HG03571 (cell line): ENCODE results near the gene SDHB.
"Not testable (repeated sequence)": the region's sequence is repeated elsewhere in the genome, so short reads cannot be mapped to it uniquely, and the experiment has no call there.

Experiments
- ATAC-seq: cut with Tn5 transposase; IDR thresholded peaks from one replicate; pipeline ENCODE4 v1.9.1; 2021; ENCODE audit not compliant: unreplicated experiment

SDHB gene

DNA sequence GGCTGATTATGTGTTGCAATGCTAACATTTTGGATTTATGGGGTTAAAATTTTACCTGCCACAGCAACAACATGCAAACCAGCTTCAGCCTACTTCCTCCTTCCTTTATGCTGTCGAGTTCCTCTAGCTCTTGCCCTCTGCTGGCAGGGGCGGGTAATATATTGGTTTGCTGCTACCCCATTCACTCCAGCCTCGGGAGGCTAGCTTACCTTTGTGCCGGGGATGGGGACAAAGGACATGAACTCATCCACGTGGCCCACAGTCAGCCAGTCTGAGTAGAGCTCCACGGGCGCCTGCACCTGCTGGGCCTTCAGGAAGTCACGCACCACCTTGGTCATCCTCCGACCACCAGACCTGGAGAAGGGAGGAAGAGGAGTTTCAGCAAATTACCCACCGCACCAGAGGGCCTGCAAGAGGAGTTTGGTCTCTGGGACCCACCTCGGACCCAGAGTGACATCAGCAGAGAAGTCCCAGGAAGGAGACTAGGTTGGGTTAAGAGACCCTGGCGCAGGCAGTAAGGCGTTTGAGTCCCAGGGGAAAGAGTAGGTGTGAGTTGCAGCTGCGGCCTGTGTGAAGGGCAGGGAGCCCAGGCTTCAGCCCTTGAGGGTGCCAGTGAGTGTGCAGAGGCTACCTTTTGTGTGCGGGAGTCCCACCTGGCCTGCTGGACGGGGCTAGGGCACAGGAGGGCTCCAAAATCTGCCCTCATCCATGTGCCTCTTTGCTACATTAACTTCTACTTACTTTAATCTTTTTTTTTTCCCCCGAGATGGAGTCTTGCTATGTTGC is 21.8 kb upstream of the SDHB start:
- ATAC-seq: no peak

DNA sequence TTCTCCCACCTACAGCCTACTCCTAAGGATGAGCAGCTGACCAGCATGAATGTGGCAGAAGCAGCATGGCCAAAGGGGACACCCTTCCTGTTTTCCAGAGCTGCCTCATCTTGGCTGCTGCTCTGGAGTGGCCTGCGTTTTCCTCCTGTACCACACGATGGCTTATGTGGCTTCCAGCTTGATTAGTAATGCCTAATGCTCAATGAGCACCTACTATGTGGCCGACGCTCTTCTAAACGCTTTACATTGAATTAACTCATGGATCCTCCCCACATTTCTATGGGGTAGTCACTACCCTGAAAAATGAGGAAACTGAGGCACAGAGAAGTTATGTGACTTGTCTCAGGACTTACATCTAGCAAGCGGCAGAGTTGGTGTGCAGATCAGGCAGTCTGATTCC is 18.0 kb upstream of the SDHB start:
- ATAC-seq: no peak

DNA sequence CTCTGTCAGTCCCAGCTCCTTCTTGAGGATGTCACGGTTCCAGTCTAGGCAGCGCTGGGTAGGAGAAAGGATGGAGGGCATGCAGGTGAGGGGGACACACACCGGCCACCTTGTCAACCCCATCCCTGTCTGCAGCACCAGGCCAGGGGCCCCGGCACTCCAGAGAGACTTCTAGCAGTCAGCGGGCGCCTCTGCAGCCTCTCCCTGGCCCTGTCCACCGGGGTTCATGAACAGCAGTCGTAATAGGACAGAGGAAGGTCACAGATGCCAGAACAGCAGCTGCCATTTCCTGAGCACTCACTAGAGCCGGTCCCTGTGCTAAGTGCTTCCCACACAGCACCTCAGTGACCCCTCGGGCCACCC is 16.3 kb upstream of the SDHB start:
- no peak for ATAC-seq

DNA sequence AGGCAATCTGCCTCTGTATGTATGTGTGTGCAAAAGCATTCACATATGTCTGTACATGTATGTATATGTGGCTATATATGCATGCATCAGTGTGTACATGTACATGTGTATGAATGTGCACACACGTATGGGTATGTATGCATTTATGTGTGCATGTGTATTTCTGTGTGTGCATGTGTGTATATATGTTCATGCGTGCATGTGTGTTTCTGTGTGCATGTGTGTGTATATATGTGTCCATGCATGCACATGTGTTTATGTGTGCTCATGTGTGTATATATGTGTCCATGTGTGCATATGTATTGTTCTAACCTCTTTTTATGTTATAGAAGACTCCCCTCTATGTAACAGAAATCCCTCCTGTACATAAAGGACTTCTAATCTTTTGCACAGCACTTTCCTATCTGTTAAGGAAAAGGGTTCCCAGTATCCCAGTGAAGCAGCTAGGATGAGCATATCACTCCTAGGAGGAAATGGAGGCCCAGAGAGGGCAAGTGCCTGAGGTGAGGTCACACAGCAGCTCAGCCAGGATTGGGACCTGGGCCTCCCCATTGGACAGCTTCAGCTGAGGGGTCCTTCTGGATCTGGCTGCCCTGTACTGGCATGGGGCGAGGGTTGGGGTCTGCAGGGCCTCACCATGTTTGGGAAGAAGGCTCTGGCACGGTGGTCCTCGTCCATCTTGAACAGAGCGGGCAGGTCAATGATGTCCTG is 15.8 kb upstream of the SDHB start:
- no peak for ATAC-seq

DNA sequence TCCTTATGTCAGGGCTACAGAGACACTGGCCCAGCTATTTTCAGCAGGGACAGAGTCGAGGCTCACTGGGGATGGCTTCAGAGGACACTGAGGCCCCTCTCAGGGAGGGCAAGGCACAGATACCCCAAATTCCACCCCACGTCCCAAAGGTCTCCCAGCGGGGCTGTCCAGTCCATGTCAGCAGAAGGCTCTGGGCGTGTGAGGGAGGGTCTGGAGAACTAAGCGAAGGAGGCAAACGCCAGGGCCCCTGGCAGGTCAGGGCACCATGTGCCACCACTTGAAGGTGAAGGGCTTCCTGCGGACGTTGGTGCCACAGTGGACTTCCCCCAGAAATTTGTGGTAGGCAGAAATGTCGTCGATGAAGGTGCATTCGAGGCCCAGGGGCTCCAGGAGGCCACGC is 15.0 kb upstream of the SDHB start:
- no peak for ATAC-seq

DNA sequence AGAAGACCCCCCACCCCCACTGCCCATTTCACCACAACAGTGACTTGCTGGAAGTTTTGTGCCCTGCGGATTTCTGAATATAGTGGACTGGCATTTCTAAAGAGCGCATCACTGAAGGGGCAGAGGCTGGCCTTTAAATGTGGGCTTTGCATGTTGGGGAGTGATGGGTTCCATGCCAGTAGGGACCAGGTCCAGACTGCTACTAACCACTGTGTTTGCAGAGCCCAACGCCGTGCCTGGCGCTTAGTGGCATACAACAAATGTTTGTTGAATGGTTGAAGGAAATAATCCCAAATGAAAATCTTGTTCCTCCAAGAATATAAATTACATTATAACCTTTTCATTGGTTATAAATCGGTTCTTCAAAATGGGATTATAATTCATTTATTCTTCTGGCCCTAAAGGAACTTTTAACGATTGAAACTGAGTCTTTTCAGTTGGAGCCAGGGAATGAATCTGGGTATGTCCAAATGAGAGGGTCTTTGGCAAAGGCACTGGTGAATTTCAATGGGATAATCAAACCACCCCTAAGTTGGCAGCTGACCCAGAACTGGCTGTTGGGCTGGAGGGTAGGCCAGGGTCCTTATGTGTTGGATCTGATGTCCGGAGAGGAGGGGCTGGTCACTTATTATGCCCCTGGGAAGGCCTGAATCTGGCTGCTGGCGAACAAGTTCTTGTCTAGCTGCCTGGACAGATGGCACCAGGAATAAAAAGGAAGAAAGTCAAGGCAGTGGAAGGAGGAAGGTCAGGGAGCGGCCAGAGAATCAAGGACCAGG is 13.8 kb upstream of the SDHB start:
- ATAC-seq: no peak

DNA sequence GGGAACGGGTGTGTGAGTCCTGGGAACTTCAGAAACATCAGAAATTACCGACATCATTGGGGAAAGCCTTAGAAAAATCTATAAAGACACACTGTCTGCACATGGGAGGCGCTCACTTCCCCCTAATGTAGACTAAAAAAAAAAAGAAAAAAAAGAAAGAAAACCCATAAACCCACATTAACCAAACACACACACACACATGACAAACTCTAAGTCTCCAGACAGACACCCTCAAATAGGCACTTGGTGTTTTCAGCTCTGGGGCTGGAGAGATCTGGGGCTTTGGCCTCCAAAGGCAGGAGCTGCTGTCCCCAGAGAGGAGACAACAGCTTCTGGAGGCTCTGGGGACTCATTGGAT is 13.2 kb upstream of the SDHB start:
- ATAC-seq: no peak

DNA sequence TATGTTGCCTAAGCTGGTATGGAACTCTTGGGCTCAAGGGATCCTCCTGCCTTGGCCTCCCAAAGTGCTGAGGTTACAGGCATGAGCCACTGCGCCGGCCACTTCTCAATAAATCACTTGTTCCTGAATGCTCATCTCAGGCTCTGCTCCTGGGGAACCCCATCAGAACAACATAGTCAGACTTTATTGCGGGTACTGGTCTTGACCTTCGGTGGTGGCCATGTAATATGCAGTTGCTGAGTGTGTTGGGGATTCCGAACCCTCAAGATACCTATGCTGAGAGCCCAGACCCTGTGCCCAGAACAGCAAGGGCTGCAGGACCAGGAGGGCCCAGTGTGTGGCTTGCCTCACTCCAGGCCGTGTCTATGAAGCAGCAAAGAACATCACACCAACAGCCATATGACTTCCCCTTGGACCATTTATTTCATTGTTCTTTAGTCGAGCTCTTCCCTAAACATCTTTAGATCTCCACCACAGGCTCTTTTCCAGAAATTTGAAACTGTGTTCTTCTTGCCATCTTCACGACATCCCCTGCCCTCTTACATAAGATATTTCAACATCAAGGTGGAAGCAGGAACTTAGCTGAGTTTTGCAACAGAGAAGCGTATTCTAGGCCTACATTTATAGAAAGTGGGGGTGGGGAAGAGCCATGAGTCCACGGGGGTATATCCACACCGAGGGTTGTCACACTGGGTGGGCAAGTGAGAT is 12.7 kb upstream of the SDHB start:
- no peak for ATAC-seq

DNA sequence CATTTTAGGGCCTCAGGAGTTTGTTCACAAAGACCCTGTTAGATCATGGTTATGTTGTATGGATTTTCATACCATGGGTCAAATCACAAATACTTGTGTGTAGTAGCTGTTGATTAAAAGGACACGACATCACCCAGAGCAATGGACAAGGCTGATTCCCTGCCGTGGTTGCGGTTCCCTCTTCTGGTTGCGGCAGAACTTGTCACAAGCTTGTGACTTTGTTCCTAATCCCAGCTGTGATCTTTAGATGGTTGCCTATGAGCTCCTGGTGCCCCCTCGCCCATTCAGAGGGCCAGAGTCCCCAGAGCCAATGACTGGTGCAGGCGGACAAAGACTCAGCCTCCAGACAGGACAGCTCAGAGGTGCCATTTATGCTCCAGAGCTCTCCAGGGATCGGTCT is 11.8 kb upstream of the SDHB start:
- no peak for ATAC-seq

DNA sequence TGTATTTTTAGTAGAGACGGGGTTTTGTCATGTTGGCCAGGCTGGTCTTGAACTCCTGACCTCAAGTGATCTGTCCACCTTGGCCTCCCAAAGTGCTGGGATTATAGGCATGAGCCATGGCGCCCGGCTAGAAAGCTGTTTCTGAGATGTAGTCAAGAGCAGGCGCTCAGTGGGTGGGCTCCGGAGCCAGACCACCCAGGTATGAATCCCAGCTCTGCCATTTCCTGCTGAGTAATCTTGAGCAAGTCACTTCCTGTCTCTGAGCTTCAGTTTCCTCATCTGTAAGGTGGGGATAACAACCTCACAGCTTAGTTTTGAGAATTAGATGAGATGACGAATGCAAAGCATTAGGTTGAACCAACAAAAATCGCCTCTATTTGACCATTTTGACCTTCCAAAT is 8.9 kb upstream of the SDHB start:
- ATAC-seq: not testable (repeated sequence)

DNA sequence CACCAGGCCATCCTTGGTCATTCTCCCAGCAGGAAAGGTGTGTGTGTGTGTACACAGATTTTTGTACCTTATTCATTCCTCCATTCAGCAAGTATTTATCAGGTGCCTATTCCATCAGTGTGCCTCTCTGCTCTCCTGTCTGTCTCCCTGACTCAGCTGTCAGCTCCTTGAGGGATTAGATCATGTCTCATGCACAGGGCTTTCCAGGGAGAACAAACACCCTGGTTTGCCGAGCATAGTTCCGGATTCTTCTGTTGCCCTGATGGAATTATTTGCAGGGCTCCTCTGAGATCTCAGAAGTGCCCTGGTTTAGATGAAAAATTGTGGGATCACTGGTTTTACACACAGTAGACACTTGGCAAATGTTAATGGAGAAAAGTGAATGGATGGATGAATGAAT is 8.1 kb upstream of the SDHB start:
- ATAC-seq: no peak

DNA sequence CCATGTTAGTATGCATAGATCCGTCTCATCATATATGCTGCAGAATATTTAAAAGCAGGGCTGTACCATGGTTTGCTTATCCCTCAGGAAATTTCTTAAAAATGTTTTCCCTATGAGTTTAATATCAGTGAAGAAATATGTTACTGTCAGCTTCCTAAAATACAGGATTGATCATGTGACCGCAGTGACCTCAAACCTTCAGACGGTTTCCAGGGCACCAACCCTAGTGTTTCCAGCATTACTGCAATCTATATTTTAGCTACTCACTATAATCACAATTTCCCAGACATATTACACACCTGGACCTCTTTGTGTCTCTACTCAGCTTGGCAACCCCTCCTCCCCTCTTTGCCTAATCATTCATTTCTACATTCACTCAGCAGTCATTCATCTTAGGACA is 7.7 kb upstream of the SDHB start:
- no peak for ATAC-seq

DNA sequence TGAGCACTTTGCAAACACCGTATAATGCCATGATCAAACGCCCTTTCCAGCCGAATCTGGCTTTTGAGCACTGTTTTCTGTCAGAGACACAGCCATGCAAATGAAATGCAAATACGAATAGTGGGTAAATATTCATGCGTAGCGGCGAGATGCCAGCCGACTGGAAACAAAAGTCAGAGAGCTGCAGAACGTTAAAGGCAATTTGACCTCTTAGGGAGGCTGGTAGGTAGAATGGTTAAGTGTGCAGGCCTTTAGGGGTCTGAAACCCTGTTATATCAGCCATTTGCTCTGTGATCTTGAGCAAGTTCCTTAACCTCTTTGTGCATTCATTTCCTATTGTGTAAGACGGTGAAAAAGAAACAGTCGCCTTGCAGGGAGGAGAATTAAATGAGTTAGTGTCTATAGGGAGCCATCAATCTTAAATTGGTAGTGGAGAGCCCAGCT is 6.5 kb upstream of the SDHB start:
- no peak for ATAC-seq

DNA sequence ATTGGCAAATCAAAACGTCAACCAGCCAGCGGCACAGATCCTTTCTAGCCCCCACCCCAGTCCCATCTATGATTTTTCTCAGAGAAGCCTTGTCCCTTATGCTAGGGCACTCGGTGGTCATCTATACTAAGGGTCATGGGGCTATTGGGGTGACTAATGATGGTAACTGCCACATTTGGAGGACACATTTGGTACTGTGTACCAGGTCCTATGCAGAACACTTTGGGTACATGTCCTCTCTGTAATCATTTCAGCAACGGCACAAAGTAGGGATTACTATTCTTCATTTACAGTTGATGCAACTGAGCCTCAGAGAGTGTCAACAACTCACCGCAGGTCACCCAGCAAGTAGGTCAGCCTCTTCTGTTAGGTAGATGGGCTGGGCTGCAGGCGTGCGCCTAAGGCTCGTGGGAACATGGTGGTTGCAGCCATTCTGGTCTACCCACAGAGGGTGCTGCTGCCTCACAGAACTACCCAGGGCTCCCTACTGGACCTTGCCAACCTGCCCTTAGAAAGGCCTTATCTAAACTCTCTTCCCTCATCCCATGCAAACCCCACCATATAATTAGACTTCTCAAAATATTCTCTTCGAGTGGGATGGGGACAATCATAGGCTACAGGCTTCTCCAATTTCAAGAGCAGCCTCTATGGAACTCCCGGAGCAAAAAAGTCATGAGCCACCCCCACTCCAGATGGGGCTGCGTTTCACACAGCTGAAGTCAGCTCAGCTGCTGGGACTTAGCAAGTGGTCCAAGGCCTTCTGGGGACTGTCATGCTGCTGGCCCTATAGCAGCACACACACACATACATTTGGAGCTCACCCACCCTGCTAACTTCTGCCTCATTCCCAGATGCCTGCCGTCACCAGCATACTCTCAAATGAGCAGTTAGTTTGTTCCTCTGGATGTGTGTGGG is 5.8 kb upstream of the SDHB start:
- no peak for ATAC-seq

DNA sequence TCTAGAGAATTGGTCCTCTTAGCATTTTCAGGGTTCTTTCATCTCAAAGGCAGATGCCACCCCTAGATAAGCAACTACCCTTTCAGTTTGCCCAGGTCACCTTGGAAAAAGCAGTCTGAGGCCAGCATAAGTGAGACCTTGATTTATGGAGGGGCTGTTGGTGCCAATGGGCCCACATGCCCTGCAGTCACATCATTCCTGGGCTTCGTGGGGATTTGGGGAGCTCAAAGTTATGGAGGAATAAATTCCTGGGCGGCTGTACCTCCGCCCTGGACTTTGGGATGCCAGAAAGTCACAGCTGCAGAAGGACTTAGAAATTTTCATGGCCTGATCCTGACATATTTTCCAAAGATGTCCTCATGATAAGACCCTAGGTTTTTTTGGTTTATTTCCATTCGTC is 2.7 kb upstream of the SDHB start:
- ATAC-seq: no peak

DNA sequence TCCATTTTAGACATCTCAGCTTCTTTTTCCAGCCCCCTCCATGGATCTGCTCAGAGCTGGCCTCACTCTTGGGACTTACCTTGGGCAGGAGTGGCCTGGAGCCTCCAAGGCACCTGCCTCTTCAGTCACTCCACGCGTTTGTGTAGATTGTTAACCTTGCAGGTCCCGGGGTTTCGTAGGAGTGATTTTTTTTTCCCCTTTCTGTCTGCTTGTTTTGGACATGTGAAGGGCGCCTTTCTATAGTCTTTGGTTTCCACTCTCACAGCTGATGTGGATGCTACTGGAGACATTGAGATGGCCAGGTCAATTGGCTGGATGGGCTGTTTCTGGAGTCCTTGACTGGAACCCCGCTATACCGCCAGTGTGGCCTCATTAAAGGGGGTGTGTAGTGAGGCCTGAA is 2.0 kb upstream of the SDHB start:
- no peak for ATAC-seq

DNA sequence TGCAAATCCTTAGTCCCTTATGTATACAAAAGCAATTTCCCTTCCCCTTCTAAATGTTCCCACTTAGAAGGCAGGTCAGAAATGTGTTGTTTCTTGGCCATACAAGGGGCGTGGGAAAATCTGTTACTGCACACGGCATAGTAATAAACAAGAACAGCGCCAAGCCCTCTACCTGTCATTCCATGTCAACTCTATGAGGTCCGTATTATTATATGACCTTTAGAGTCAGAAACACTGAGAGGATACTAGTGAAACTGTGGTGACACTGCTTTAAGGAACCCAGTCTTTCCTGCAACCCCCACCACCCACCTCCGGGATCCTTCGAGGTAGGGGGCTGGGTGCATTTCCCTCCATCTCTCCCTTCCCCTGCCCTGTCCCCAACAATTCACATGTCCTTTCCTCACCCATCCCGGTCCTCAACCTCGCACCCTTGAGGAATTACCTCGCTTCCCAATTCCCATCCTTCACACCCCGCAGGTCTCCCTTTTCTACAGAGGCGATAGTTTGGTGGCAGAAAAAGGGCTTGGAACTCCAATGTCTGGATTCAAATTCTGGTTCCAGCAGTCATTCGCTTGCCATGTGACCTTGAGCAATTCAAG is 647 bp downstream of the SDHB start:
- ATAC-seq: no peak

DNA sequence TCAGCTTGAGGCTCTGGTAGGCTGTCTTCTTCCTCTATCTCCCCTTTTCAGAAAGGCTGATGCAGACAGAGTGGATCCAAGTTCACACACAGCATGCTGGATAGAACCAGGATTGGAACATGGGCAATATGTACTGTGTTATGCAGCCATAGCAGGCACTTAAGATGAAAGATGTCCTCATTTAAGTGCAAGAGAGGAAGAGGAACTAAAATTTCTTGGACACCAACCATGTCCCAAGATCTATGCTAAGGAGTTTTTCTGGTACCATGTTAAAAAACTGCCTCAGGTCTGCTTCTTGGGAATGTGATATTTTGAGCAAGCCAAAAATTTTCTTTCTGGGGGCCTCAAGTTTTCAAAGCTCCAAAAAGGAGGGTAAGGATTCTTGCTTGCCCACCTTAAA is 1.2 kb downstream of the SDHB start:
- no peak for ATAC-seq

DNA sequence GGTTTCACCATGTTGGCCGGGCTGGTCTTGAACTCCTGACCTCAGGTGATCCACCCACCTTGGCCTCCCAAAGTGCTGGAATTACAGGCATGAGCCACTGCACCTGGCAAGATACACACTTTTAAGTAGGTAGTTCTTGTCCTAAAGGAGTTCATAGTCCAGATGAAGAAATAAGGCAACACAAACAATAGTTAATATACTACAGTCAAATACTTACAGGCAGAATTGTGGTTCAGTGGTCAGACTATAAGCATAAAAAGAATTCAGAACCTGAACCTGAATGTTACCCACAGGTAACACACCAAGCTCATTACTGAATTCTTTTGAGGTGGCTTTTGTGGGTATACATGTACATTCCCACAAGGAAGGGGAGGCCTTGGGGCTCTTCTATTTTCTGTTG is 1.8 kb downstream of the SDHB start:
- no peak for ATAC-seq

DNA sequence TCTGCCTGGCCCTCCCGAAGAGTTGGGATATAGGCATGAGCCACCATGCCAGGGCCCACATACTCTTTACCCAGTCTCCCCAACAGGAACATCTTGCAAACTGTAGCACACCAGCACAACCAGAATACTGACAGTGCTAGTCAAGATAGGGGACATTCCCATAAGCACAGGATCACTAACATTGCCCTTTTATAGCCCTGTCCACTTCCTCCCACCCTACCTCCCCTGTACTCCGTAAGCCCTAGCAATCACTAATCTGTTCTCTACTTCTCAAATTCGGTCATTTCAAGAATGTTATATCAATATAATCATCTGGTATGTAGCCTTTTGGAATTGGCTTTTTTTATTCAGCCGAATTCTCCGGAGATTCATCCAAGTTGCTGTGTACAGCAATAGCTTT is 5.9 kb downstream of the SDHB start:
- ATAC-seq: no peak
